Lung (tissue), 12 donors: ENCODE results near the gene CELF2. TPM values are rescaled to one million over a fixed set of nuclear protein-coding genes. Genes with fewer than 3 reads are reported as not detected.

Experiments
- ATAC-seq: fragments of 200-7000 bp; cut with Tn5 transposase; one replicate; pipeline ENCODE4 v1.9.1; 2020; ENCODE audit warnings: moderate number of reproducible peaks; ENCODE audit not compliant: insufficient read depth, low FRiP score
- DNase-seq, 3 donors: peaks; one replicate each; pipeline ENCODE4 v3.0.0-alpha.2; 2013 to 2017
- H3K27ac ChIP-seq, 2 donors: one replicate each; pipeline ENCODE4 v1.5.1; 2013; ENCODE audit warnings: mild to moderate bottlenecking in 2 of 2, moderate library complexity in 2 of 2, control low read depth in 1 of 2, inconsistent platforms in 1 of 2, low read depth in 1 of 2, low read length in 1 of 2
- H3K27me3 ChIP-seq, 3 donors: one replicate each; pipeline ENCODE4 v1.5.1; 2013; ENCODE audit warnings: low read length in 2 of 3; ENCODE audit not compliant: control insufficient read depth in 3 of 3, insufficient read depth in 3 of 3
- H3K36me3 ChIP-seq, 4 donors: one replicate each; pipeline ENCODE4 v1.5.1; 2013; ENCODE audit warnings: low read length in 4 of 4, mild to moderate bottlenecking in 1 of 4, moderate library complexity in 1 of 4; ENCODE audit not compliant: control insufficient read depth in 4 of 4, insufficient read depth in 4 of 4
- H3K4me1 ChIP-seq, 5 donors: one replicate each; pipeline ENCODE4 v1.5.1; 2013; ENCODE audit warnings: low read length in 5 of 5, mild to moderate bottlenecking in 2 of 5, moderate library complexity in 1 of 5; ENCODE audit not compliant: control insufficient read depth in 5 of 5, insufficient read depth in 5 of 5
- H3K4me3 ChIP-seq: one replicate; pipeline ENCODE4 v1.5.1; 2013; ENCODE audit warnings: mild to moderate bottlenecking, control low read depth, moderate library complexity
- H3K9ac ChIP-seq, 2 donors: one replicate each; pipeline ENCODE4 v1.5.1; 2013; ENCODE audit warnings: low read length in 2 of 2, control low read depth in 1 of 2; ENCODE audit not compliant: insufficient read depth in 1 of 2
- H3K9me3 ChIP-seq, 4 donors: one replicate each; pipeline ENCODE4 v1.5.1; 2013; ENCODE audit warnings: low read length in 3 of 4, mild to moderate bottlenecking in 1 of 4, moderate library complexity in 1 of 4; ENCODE audit not compliant: control insufficient read depth in 4 of 4, insufficient read depth in 3 of 4
- CTCF ChIP-seq: IDR thresholded peaks from 2 replicates; pipeline ENCODE4 v1.5.1; 2012; ENCODE audit warnings: mild to moderate bottlenecking; ENCODE audit errors: control extremely low read depth, extremely low read depth
- WGBS, 2 donors: extraction: QIAGEN DNeasy Blood & Tissue Kit; methylation state at CpG; one replicate each; pipeline ENCODE4 v1.1.7; 2013; 5-methylcytosine and 5-hydroxymethylcytosine counted together
- polyA plus RNA-seq, 2 donors: library from polyadenylated mRNA; stranded (reverse); fragments of 200-250 nt; gene quantifications; one replicate each; pipeline ENCODE4 v1.2.1, GENCODE V29; 2013
- total RNA-seq, 2 donors: library from RNA; depleted of rRNA in 1 of 2; stranded (reverse); fragments of >200 nt in 1 of 2; gene quantifications; one replicate each; pipeline ENCODE4 v1.2.1, GENCODE V29; 2014 to 2021
- donor health status: control.
- donor health status: control.
- donor health status: Bipolar disorder and iron deficiency.
- donor health status: healthy.
- donor health status: DM: yes; HTN: yes; CAD: no.

Gene CELF2
- total and polyA plus RNA-seq, 4 donors, result 13.6 to 115 (median 63.7) TPM

GRCh38 chr10:11131112-11131639 is 113.5 kb downstream of the CELF2 start:
- Histone ChIP-seq H3K4me3 (no peak overlapping the region), H3K4me1 (peaks cover 0 to under 1% (median 0%) of the 10 kb centered on the region in 5 donors), H3K9me3 (no peaks in the 10 kb centered on the region), H3K9ac (no peak overlapping the region), H3K27ac (no peak overlapping the region), H3K36me3 (no peaks in the 10 kb centered on the region), H3K27me3 (no peaks in the 10 kb centered on the region)
- ATAC-seq (no peak), DNase-seq (no peak)
- 87 to 88% methylated on average over 10 of the region's 10 CpGs for WGBS, 2 donors
- no peak for TF ChIP-seq CTCF

- no peak for TF ChIP-seq CTCF
- Histone ChIP-seq H3K27me3 (no peaks in the 10 kb centered on the region), H3K9ac (no peak overlapping the region), H3K27ac (no peak overlapping the region), H3K4me1 (peaks cover 0 to 2% (median 0%) of the 10 kb centered on the region in 5 donors), H3K36me3 (no peaks in the 10 kb centered on the region), H3K9me3 (no peaks in the 10 kb centered on the region), H3K4me3 (no peak overlapping the region)
- DNase-seq, result no peak
- no peak for ATAC-seq
- 92 to 93% methylated on average over 7 of the region's 7 CpGs for WGBS, 2 donors
These were observed 116.7 kb downstream of the CELF2 start for GRCh38 chr10:11134411-11134810.

- H3K9me3 ChIP-seq, result no peaks in the 10 kb centered on the region
- H3K9ac ChIP-seq, result no peak overlapping the region
- no peak overlapping the region for H3K4me3 ChIP-seq
- WGBS, 2 donors, result 79 to 91% methylated on average over 2 of the region's 2 CpGs
- ATAC-seq (no peak), DNase-seq (no peak)
- TF ChIP-seq CTCF, result no peak
- no peaks in the 10 kb centered on the region for H3K36me3 ChIP-seq
- no peak overlapping the region for H3K27ac ChIP-seq
- H3K4me1 ChIP-seq, result peaks cover 0 to 2% (median 0%) of the 10 kb centered on the region in 5 donors
- no peaks in the 10 kb centered on the region for H3K27me3 ChIP-seq
These were observed 118.0 kb downstream of the CELF2 start for GRCh38 chr10:11135709-11136108.

- no peaks in the 10 kb centered on the region for H3K9me3 ChIP-seq
- no peak overlapping the region for H3K4me3 ChIP-seq
- DNase-seq (no peak), ATAC-seq (no peak)
- H3K9ac ChIP-seq, result no peak overlapping the region
- TF ChIP-seq CTCF, result no peak
- H3K27ac ChIP-seq, result no peak overlapping the region
- 69 to 73% methylated on average over 9 of the region's 9 CpGs for WGBS, 2 donors
- no peaks in the 10 kb centered on the region for H3K36me3 ChIP-seq
- peaks cover 0 to 2% (median 0%) of the 10 kb centered on the region in 5 donors for H3K4me1 ChIP-seq
- no peaks in the 10 kb centered on the region for H3K27me3 ChIP-seq
These were observed 120.8 kb downstream of the CELF2 start for GRCh38 chr10:11138314-11139033.
